LoVo (cell line): ENCODE results near the gene U2AF2.
"Not testable (repeated sequence)": the region's sequence is repeated elsewhere in the genome, so short reads cannot be mapped to it uniquely, and the experiment has no call there.

ENCODE experiments used
- DNase-seq: peaks from one replicate; pipeline ENCODE4 v3.0.0-alpha.2; 2016; ENCODE audit warnings: low spot score

The U2AF2 gene

DNA sequence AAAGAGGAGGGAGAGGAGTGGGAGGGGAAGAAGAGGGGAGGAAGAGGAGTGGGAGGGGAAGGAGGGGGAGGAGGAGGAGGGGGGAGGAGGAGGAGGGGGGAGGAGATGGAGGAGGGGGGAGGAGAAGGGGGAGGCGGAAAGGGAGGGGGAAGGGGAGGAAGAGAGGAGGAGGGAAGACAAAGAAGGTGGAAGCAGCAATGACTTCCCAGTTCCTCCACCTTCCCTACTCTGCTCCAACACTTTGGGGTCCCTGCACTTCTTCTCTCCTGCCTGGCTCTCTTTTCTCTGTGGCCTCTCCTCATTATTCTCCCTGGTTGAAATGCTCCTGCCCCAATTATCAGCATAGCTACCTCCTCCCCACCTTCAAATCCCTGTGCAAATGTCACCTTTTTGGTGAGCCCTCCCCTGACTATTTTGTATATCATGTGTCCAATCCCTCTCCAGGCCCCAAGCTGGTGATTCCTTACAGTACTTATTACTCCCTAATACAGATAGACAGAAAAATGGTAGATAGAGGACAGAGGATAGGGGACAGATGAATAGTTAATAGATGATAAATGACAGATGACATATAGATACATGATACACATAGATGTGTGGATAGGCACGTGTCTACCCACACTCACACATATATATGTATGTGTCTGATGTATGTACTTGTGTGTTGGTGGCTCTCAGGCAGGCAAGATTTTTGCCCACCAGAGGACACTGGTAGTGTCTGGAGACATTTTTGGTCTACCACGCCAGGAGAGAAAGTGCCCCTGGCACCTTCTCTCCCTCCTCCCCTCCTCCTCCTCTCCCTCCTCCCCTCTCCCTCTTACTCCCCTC, 58.2 kb downstream of the U2AF2 start:
- DNase-seq: no peak

- no peak for DNase-seq
Measured at GRCh38 chr19:55716531-55716930, 61.7 kb downstream of the U2AF2 start.

DNA sequence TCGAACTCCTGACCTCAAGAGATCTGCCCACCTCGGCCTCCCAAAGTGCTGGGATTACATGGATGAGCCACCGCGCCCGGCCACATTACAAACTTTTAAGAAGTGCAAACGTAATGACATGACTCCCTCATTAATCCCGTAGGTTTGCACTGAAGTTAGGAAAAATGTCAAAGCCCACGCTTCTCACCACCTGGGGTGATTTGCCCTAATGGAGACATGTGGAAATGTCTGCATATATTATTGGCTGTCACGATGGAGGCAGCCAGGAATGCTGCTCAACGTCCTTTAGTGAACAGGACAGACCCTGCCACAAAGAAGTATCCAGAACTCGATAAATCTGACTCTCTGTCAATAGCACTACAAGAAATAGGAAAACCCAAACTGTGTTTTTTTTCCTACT, 62.4 kb downstream of the U2AF2 start:
- DNase-seq: no peak

DNA sequence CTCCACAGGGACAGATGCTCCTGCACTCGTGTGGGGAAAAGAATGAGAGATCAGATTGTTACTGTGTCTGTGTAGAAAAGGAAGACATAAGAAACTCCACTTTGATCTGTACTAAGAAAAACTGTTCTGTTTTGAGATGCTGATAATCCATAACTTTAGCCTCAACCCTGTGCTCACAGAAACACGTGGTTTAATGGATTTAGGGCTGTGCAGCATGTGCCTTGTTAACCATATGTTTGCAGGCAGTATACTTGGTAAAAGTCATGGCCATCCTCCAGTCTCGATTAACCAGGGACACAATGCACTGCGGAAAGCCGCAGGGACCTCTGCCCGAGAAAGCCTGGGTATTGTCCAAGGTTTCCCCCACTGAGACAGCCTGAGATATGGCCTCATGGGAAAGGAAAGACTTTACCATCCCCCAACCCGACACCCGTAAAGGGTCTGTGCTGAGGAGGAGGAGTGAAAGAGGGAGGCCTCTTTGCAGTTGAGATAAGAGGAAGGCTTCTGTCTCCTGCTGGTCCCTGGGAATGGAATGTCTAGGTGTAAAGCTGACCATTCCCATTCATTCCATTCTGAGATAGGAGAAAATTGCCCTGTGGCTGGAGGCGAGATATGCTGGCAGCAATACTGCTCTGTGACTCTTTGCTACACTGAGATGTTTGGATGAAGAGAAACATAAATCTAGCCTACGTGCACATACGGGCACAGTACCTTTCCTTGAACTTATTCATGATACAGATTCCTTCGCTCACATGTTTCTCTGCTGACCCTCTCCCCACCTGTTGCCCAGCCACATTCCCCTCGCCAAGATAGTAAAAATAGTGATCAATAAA, 63.3 kb downstream of the U2AF2 start:
- DNase-seq: not testable (repeated sequence)

DNA sequence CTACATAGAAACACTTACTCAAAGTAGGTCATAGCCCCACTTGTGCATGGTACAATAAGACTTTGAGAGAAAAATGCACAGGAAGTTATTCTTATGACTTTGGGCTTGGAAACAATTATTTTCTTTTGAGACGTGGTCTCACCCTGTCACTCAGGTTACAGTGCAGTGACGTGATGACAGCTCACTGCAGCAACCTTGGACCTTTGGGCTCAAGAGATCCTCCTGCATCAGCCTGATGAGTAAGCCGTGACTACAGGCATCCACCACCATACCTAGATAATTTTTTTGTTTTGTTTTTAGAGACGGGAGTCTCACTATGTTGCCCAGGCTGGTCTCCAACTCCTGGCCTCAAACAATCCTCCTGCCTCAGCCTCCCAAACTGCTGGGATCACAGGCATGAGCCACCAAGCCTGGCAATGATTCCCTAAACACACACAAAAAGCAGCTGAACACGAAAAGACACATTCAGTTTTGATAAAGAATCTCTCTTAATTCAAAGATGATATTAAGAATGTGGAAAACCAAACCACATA, 65.4 kb downstream of the U2AF2 start:
- DNase-seq: no peak

- DNase-seq: no peak
Measured at GRCh38 chr19:55720801-55721200, 66.0 kb downstream of the U2AF2 start.

DNA sequence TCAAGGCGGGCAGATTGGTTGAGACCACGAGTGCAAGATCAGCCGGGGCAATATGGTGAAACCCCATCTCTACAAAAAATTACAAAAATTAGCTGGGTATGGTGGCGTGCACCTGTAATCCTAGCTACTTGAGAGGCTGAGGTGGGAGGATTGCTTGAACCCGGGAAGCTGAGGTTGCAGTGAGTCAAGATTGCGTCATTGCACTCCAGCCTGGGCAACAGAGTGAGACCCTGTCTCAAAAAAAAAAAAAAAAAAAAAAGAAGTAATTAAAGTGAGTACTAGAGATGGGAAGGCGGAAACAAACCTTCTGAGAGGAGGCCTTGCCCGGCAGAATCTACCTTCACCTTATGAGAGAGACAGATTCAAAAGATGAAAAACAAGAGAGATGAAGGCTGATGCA, 68.7 kb downstream of the U2AF2 start:
- DNase-seq: no peak
